SU-DHL-6 (cell line): ENCODE measurements around the gene ENOX1.

ENCODE experiments used
- CTCF ChIP-seq: fragments of 200-600 bp; sonication (generic); IDR thresholded peaks from one replicate; pipeline ENCODE4 v1.5.1; 2017; ENCODE audit warnings: antibody characterized with exemption, mild to moderate bottlenecking, low read length, moderate library complexity; ENCODE audit not compliant: insufficient read depth, poor library complexity, severe bottlenecking
- EZH2phosphoT487 ChIP-seq: fragments of 200-600 bp; sonication (generic), shearing (Covaris generic); conservative IDR thresholded peaks from 2 replicates; pipeline ENCODE4 v1.6.1; 2018; ENCODE audit warnings: mild to moderate bottlenecking, antibody characterized with exemption, low read length, moderate library complexity, mixed read lengths

GRCh38 chr13:43776501-43777079, 10.2 kb downstream of the ENOX1 start:
- TF ChIP-seq CTCF (no peak), EZH2phosphoT487 (no peak)
